Smooth muscle cell (in vitro differentiated cells): ENCODE data around the gene CCDC85B. TPM values are rescaled to one million over a fixed set of nuclear protein-coding genes. Genes with fewer than 3 reads are reported as not detected.

Experiments
- DNase-seq: peaks from one replicate; lab custom pipeline; 2025; ENCODE audit not compliant: unreplicated experiment; lab: John Stamatoyannopoulos, UW
- H2AFZ ChIP-seq: fragments of 200-600 bp; sonication (generic); 2 replicates; pipeline ENCODE4 v1.6.0; 2016; ENCODE audit warnings: antibody characterized with exemption, low read depth, mild to moderate bottlenecking
- H3F3A ChIP-seq: fragments of 200-600 bp; sonication (generic); 2 replicates; pipeline ENCODE4 v1.6.0; 2017; ENCODE audit warnings: antibody characterized with exemption, low read depth
- H3K27ac ChIP-seq: fragments of 200-600 bp; sonication (generic); 2 replicates; pipeline ENCODE4 v1.5.1; 2016; ENCODE audit warnings: low read depth, mild to moderate bottlenecking
- H3K27me3 ChIP-seq: fragments of 200-600 bp; sonication (generic); 2 replicates; pipeline ENCODE4 v1.6.1; 2016; ENCODE audit warnings: low read depth, mild to moderate bottlenecking
- H3K36me3 ChIP-seq: fragments of 200-600 bp; sonication (generic); 2 replicates; pipeline ENCODE4 v1.5.1; 2016; ENCODE audit warnings: low read depth
- H3K4me1 ChIP-seq: fragments of 200-600 bp; sonication (generic); 2 replicates; pipeline ENCODE4 v1.5.1; 2016; ENCODE audit warnings: low read depth
- H3K4me2 ChIP-seq: fragments of 200-600 bp; sonication (generic); 2 replicates; pipeline ENCODE4 v1.6.0; 2016; ENCODE audit warnings: mild to moderate bottlenecking
- H3K4me3 ChIP-seq: fragments of 200-600 bp; sonication (generic); 2 replicates; pipeline ENCODE4 v1.5.1; 2016; ENCODE audit warnings: mild to moderate bottlenecking
- H3K79me2 ChIP-seq: fragments of 200-600 bp; sonication (generic); 2 replicates; pipeline ENCODE4 v1.6.0; 2016; ENCODE audit warnings: low read depth, mild to moderate bottlenecking
- H3K9ac ChIP-seq: fragments of 200-600 bp; sonication (generic); 2 replicates; pipeline ENCODE4 v1.6.0; 2016; ENCODE audit warnings: low read depth
- H3K9me3 ChIP-seq: fragments of 200-600 bp; sonication (generic); replicated peaks from 2 replicates; pipeline ENCODE4 v1.5.1; 2016; ENCODE audit warnings: low read depth
- H4K20me1 ChIP-seq: fragments of 200-600 bp; sonication (generic); 2 replicates; pipeline ENCODE4 v1.6.0; 2016; ENCODE audit warnings: low read depth
- WGBS: methylation state at CpG from one replicate; pipeline ENCODE4 v1.1.7; 2016; ENCODE audit warnings: low lambda C conversion rate; 5-methylcytosine and 5-hydroxymethylcytosine counted together
- polyA plus RNA-seq: library from polyadenylated mRNA; unstranded; fragments of >200 nt; fragmentation: Nextera tagmentation; extraction: Ambion mirVana; gene quantifications from 2 replicates; pipeline ENCODE4 v1.2.1, GENCODE V29; 2016
- total RNA-seq: library from RNA; depleted of rRNA; stranded (reverse); fragments of >200 nt; gene quantifications from 2 replicates; pipeline ENCODE4 v1.2.3, GENCODE V29; 2014
- TF ChIP-seq, protein P1 (sequence below): fragments of 200-600 bp; sonication (generic); IDR thresholded peaks from 2 replicates; pipeline ENCODE4 v1.5.1; 2017; ENCODE audit warnings: borderline replicate concordance, mild to moderate bottlenecking, antibody characterized with exemption; ENCODE audit not compliant: insufficient read depth, poor library complexity, severe bottlenecking

The CCDC85B gene
- total and polyA plus RNA-seq, 2 experiments from 2014 or later = 19.5 to 55.7 TPM

DNA sequence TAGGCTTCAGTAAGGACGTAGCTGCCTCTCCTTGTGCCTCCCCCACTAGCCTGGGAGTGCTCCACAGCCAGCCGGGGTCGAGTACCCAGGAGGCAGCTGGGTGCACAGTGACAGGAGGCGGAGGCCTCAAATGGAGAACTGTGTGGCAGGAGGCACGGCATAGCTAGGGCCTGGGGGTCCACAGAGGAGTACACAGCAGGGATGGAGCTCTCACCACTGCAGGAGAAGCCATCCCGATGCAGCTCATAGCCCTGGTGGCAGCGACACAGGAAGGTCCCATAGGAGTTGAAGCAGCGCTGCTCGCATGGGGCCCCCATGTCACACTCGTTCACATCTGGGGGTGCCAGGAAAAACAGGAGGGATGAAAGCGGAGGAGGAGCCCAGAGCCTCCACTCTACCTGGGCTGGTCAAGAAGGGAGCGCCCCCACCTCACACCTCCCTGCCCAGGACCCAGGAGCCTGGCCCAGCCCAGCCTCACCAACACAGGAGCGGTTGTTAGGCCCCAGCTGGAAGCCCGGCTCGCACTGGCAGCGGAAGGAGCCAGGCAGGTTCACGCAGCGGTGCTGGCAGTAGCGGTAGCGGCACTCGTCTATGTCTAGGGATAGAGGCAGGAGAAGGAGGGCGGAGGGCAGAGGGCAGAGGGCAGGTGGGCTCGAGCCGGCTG, 20.7 kb upstream of the CCDC85B start:
- DNase-seq = no peak
- no peak overlapping the region for H3K4me2 ChIP-seq
- H3K36me3 ChIP-seq = no peaks in the 10 kb centered on the region
- H3K9ac ChIP-seq = no peak overlapping the region
- H4K20me1 ChIP-seq = peaks cover 33% of the 10 kb centered on the region
- H3K4me3 ChIP-seq = no peak overlapping the region
- no peaks in the 10 kb centered on the region for H3K79me2 ChIP-seq
- no peaks in the 10 kb centered on the region for H3K27me3 ChIP-seq
- no peaks in the 10 kb centered on the region for H3K9me3 ChIP-seq
- no peak overlapping the region for H2AFZ ChIP-seq
- no peak overlapping the region for H3K27ac ChIP-seq
- 97% methylated on average over 24 of the region's 24 CpGs for WGBS
- TF ChIP-seq, protein P1, sequence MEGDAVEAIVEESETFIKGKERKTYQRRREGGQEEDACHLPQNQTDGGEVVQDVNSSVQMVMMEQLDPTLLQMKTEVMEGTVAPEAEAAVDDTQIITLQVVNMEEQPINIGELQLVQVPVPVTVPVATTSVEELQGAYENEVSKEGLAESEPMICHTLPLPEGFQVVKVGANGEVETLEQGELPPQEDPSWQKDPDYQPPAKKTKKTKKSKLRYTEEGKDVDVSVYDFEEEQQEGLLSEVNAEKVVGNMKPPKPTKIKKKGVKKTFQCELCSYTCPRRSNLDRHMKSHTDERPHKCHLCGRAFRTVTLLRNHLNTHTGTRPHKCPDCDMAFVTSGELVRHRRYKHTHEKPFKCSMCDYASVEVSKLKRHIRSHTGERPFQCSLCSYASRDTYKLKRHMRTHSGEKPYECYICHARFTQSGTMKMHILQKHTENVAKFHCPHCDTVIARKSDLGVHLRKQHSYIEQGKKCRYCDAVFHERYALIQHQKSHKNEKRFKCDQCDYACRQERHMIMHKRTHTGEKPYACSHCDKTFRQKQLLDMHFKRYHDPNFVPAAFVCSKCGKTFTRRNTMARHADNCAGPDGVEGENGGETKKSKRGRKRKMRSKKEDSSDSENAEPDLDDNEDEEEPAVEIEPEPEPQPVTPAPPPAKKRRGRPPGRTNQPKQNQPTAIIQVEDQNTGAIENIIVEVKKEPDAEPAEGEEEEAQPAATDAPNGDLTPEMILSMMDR = no peak
- peaks cover 39% of the 10 kb centered on the region for H3F3A ChIP-seq
- no peaks in the 10 kb centered on the region for H3K4me1 ChIP-seq

DNA sequence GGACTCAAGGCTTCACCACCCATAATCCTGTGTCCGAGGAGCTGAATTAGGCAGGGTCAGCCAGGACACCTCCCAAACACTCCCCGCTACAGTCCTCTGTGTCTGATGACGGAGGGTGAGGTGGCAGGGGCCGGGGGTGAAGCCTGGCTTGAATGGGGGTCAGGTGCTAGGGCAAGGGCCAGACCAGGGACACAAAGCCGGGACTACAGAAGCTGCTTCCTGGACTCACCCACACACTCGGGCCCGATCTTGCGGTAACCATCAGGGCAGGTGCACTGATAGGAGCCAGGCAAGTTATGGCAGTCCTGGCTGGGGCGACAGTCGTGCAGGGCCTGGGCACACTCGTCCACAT, 20.2 kb upstream of the CCDC85B start:
- DNase-seq = no peak
- WGBS = 94% methylated on average over 11 of the region's 11 CpGs
- H3K27ac ChIP-seq = no peak overlapping the region

DNA sequence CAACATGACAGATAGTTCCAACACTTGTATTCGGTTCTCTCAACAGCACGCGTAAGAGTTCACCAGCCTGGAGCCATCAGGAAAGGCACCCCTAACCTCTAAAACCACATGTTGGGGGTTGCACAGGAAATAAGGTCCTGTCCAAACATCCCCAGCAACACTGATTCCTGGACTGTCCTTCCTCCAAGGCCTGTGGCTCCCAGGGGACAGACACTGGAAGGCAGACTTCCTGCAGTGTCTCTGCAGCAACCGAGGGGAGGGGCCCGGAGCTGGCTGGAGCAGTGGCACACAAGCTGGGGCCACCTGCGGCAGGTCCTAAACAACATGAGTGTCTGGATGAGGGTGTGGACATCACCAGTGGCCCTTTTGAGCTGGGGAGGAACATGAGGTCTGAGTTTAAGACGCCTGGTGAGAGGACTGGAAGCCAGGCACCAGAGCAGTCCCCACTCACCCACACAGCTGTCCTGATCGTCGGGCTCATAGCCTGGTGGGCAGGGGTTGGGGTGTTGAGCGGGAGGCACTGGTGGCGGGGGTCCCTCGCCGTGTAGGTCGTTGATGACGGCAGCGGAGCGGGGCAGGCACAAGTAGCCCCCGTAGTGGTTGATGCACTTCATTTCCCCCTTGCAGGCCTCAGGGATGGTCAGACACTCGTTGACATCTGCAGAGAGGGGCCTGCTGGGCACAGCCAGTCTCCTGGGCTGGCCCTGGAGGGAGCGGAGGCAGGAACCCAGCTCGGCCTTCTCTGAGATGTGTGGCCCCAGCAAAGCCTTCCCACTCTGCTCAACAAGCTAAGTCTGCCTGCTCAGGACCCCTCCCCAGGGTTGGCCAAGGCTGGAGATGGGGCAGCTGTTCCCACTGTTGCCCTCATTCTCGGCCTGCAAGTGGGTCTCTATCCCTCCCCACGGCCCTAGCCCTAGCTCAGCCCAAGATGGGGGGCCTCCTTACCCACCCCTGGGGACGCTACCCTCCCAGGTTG, 19.5 kb upstream of the CCDC85B start:
- H3K9ac ChIP-seq = peak overlapping the region; percentile 79
- 86% methylated on average over 24 of the region's 24 CpGs for WGBS
- peak overlapping the region; percentile 99 for H3K4me2 ChIP-seq
- H3K4me1 ChIP-seq = no peaks in the 10 kb centered on the region
- H2AFZ ChIP-seq = no peak overlapping the region
- H3K36me3 ChIP-seq = no peaks in the 10 kb centered on the region
- H3K4me3 ChIP-seq = peak overlapping the region; percentile 55
- peaks cover 29% of the 10 kb centered on the region for H3F3A ChIP-seq
- no peaks in the 10 kb centered on the region for H3K27me3 ChIP-seq
- no peaks in the 10 kb centered on the region for H3K79me2 ChIP-seq
- H4K20me1 ChIP-seq = peaks cover 22% of the 10 kb centered on the region
- H3K9me3 ChIP-seq = no peaks in the 10 kb centered on the region
- H3K27ac ChIP-seq = peak overlapping the region; percentile 21
- TF ChIP-seq, protein P1 = no peak
- no peak for DNase-seq

More for the DNA sequence above, 20.2 kb upstream of the CCDC85B start:
- Histone ChIP-seq H2AFZ (no peak overlapping the region), H3K27me3 (no peaks in the 10 kb centered on the region), H3K9ac (no peak overlapping the region), H4K20me1 (peaks cover 29% of the 10 kb centered on the region), H3K4me3 (no peak overlapping the region), H3F3A (peaks cover 34% of the 10 kb centered on the region), H3K79me2 (no peaks in the 10 kb centered on the region), H3K4me2 (no peak overlapping the region), H3K36me3 (no peaks in the 10 kb centered on the region), H3K9me3 (no peaks in the 10 kb centered on the region), H3K4me1 (no peaks in the 10 kb centered on the region)
- TF ChIP-seq, protein P1 = no peak
